Liver (tissue), 9 donors: ENCODE data around the gene RNU2-63P. TPM values are rescaled to one million over a fixed set of nuclear protein-coding genes. Genes with fewer than 3 reads are reported as not detected.

Experiments
- DNase-seq: peaks from one replicate; pipeline ENCODE4 v3.0.0-alpha.2; 2017; ENCODE audit warnings: low spot score
- H3K27ac ChIP-seq, 2 donors: one replicate each; pipeline ENCODE4 v1.7.0; 2013; ENCODE audit warnings: inconsistent platforms in 2 of 2, low read length in 2 of 2, control low read depth in 1 of 2, low read depth in 1 of 2, mild to moderate bottlenecking in 1 of 2
- H3K27me3 ChIP-seq, 4 donors: one replicate each; pipeline versions ENCODE4 v1.6.1 to v1.7.0; 2013; ENCODE audit warnings: low read length in 3 of 4, inconsistent platforms in 1 of 4, mild to moderate bottlenecking in 1 of 4, moderate library complexity in 1 of 4; ENCODE audit not compliant: control insufficient read depth in 4 of 4, insufficient read depth in 4 of 4
- H3K36me3 ChIP-seq, 4 donors: one replicate each; pipeline versions ENCODE4 v1.6.1 to v1.7.0; 2013; ENCODE audit warnings: low read length in 3 of 4, mild to moderate bottlenecking in 3 of 4, low read depth in 1 of 4, moderate library complexity in 1 of 4; ENCODE audit not compliant: control insufficient read depth in 4 of 4, insufficient read depth in 3 of 4
- H3K4me1 ChIP-seq, 4 donors: one replicate each; pipeline versions ENCODE4 v1.6.1 to v1.7.0; 2013; ENCODE audit warnings: low read length in 3 of 4, mild to moderate bottlenecking in 3 of 4, moderate library complexity in 1 of 4; ENCODE audit not compliant: control insufficient read depth in 4 of 4, insufficient read depth in 4 of 4
- H3K4me3 ChIP-seq, 3 donors: one replicate each; pipeline versions ENCODE4 v1.6.1 to v1.7.0; 2013; ENCODE audit warnings: low read length in 3 of 3, control low read depth in 1 of 3, low read depth in 1 of 3, mild to moderate bottlenecking in 1 of 3
- H3K9ac ChIP-seq, 2 donors: one replicate each; pipeline ENCODE4 v1.7.0; 2013; ENCODE audit warnings: low read length in 2 of 2, mild to moderate bottlenecking in 2 of 2, moderate library complexity in 2 of 2, control low read depth in 1 of 2, low read depth in 1 of 2
- H3K9me3 ChIP-seq, 4 donors: one replicate each; pipeline versions ENCODE4 v1.6.1 to v1.7.0; 2013; ENCODE audit warnings: low read length in 3 of 4; ENCODE audit not compliant: control insufficient read depth in 4 of 4
- ATF3 ChIP-seq: IDR thresholded peaks from 2 replicates; pipeline ENCODE4 v1.6.1; 2016; ENCODE audit warnings: antibody characterized with exemption
- CTCF ChIP-seq: fragments of 150-350 bp; IDR thresholded peaks from 2 replicates; pipeline ENCODE4 v1.5.1; 2017; ENCODE audit warnings: improper control_type of control experiment, low read depth, low read length; ENCODE audit not compliant: missing input control
- EGR1 ChIP-seq, 2 donors: IDR thresholded peaks; 2 replicates each; pipeline ENCODE4 v1.6.1; 2016 to 2018; ENCODE audit warnings: antibody characterized with exemption in 2 of 2, low read depth in 2 of 2
- GABPA ChIP-seq, 2 donors: IDR thresholded peaks in 1 of 2; conservative IDR thresholded peaks in 1 of 2; 2 replicates each; pipeline ENCODE4 v1.6.1; 2016; ENCODE audit warnings: antibody characterized with exemption in 2 of 2, mild to moderate bottlenecking in 1 of 2, moderate library complexity in 1 of 2
- HNF4G ChIP-seq: IDR thresholded peaks from 2 replicates; pipeline ENCODE4 v1.6.1; 2016; ENCODE audit warnings: antibody characterized with exemption
- JUND ChIP-seq, 2 donors: IDR thresholded peaks; 2 replicates each; pipeline ENCODE4 v1.6.1; 2016; ENCODE audit warnings: antibody characterized with exemption in 2 of 2
- MAX ChIP-seq: IDR thresholded peaks from 2 replicates; pipeline ENCODE4 v1.6.1; 2016; ENCODE audit warnings: antibody characterized with exemption
- NR2F2 ChIP-seq: IDR thresholded peaks from 2 replicates; pipeline ENCODE4 v1.6.1; 2016; ENCODE audit warnings: antibody characterized with exemption
- RAD21 ChIP-seq, 2 donors: IDR thresholded peaks; 2 replicates each; pipeline ENCODE4 v1.6.1; 2016; ENCODE audit warnings: antibody characterized with exemption in 2 of 2, mild to moderate bottlenecking in 2 of 2
- REST ChIP-seq: IDR thresholded peaks from 2 replicates; pipeline ENCODE4 v1.6.1; 2016; ENCODE audit warnings: antibody characterized with exemption, mild to moderate bottlenecking
- SP1 ChIP-seq: IDR thresholded peaks from 2 replicates; pipeline ENCODE4 v1.6.1; 2018; ENCODE audit warnings: antibody characterized with exemption, mild to moderate bottlenecking
- YY1 ChIP-seq: IDR thresholded peaks from 2 replicates; pipeline ENCODE4 v1.6.1; 2016; ENCODE audit warnings: antibody characterized with exemption, mild to moderate bottlenecking
- ZBTB33 ChIP-seq: IDR thresholded peaks from 2 replicates; pipeline ENCODE4 v1.6.1; 2016; ENCODE audit warnings: antibody characterized with exemption
- WGBS: extraction: QIAGEN DNeasy Blood & Tissue Kit; methylation state at CpG from one replicate; pipeline ENCODE4 v1.1.7; 2013; 5-methylcytosine and 5-hydroxymethylcytosine counted together
- polyA plus RNA-seq, 2 donors: library from polyadenylated mRNA; stranded (reverse) in 1 of 2; unstranded in 1 of 2; fragments of 200-250 nt in 1 of 2; fragments of >200 nt in 1 of 2; fragmentation: Nextera tagmentation in 1 of 2; extraction: Ambion mirVana in 1 of 2; gene quantifications; one replicate each; pipeline versions ENCODE4 v1.2.1 to v1.2.3, GENCODE V29; 2013 to 2015
- total RNA-seq, 2 donors: library from RNA; depleted of rRNA; stranded (reverse); fragments of >200 nt; gene quantifications; one replicate each; pipeline ENCODE4 v1.2.3, GENCODE V29; 2014
- donor health status: healthy.
- donor health status: healthy.
- donor health status: healthy.
- donor health status: healthy.
- donor health status: healthy.

RNU2-63P gene
- total and polyA plus RNA-seq, 4 donors = not detected

- no peak overlapping the region for H3K4me3 ChIP-seq
- WGBS = 95% methylated on average over 4 of the region's 4 CpGs
Measured at GRCh38 chr2:88038263-88039105, 22.1 kb upstream of the RNU2-63P start.

GRCh38 chr2:88036606-88037005 is 20.3 kb upstream of the RNU2-63P start:
- no peak overlapping the region for H3K4me3 ChIP-seq
- H3K27me3 ChIP-seq = no peaks in the 10 kb centered on the region
- H3K9me3 ChIP-seq = no peaks in the 10 kb centered on the region
- H3K9ac ChIP-seq = no peak overlapping the region
- H3K4me1 ChIP-seq = no peaks in the 10 kb centered on the region
- no peak for DNase-seq
- peaks cover 2 to 14% (median 12%) of the 10 kb centered on the region in 4 donors for H3K36me3 ChIP-seq
- no peak overlapping the region for H3K27ac ChIP-seq
- TF ChIP-seq CTCF (no peak), NR2F2 (no peak), REST (no peak), MAX (no peak), ATF3 (no peak), EGR1 (IDR thresholded peaks at IDR 0.05; ENCODE audit: low read depth in 2 of 2) (no peak), SP1 (no peak), ZBTB33 (no peak)

More at GRCh38 chr2:88038263-88039105, 22.1 kb upstream of the RNU2-63P start:
- H3K9me3 ChIP-seq = no peaks in the 10 kb centered on the region
- H3K36me3 ChIP-seq = peaks cover 2 to 6% (median 4%) of the 10 kb centered on the region in 4 donors
- no peaks in the 10 kb centered on the region for H3K27me3 ChIP-seq
- TF ChIP-seq NR2F2 (no peak), HNF4G (no peak), RAD21 (IDR thresholded peaks at IDR 0.05) (no peak), GABPA (IDR thresholded peaks at IDR 0.05 in 1 of 2, conservative IDR thresholded peaks at IDR 0.05 in 1 of 2) (no peak), ATF3 (no peak), REST (no peak), EGR1 (IDR thresholded peaks at IDR 0.05; ENCODE audit: low read depth in 2 of 2) (no peak), YY1 (no peak), JUND (IDR thresholded peaks at IDR 0.05) (no peak), MAX (no peak)
- no peak overlapping the region for H3K9ac ChIP-seq
- H3K4me1 ChIP-seq = no peaks in the 10 kb centered on the region
- DNase-seq = no peak
- no peak overlapping the region for H3K27ac ChIP-seq
